ENCODE data around the gene LRRC4C.

LRRC4C gene

GRCh38 chr11:41245184-41245583, 214.3 kb downstream of the LRRC4C start:
- no peak for TF ChIP-seq CTCF (IDR thresholded peaks at IDR 0.05; ENCODE audit: insufficient read depth, low read length, poor library complexity, severe bottlenecking)
- Histone ChIP-seq H3K27me3 (replicated peaks; ENCODE audit: control insufficient read depth, insufficient read depth, low read length) (no peaks in the 10 kb centered on the region), H3K4me3 (replicated peaks; ENCODE audit: low read depth, low read length) (no peak overlapping the region), H3K36me3 (ENCODE audit: control insufficient read depth, insufficient read depth, low read length) (no peaks in the 10 kb centered on the region)
- DNase-seq (ENCODE audit: extremely low read depth, insufficient read length): no peak

GRCh38 chr11:41237382-41237781, 222.1 kb downstream of the LRRC4C start:
- Histone ChIP-seq H3K36me3 (ENCODE audit: control insufficient read depth, insufficient read depth, low read length) (no peaks in the 10 kb centered on the region), H3K27me3 (replicated peaks; ENCODE audit: control insufficient read depth, insufficient read depth, low read length) (no peaks in the 10 kb centered on the region), H3K4me3 (replicated peaks; ENCODE audit: low read depth, low read length) (no peak overlapping the region)
- no peak for DNase-seq (ENCODE audit: extremely low read depth, insufficient read length)
- TF ChIP-seq CTCF (IDR thresholded peaks at IDR 0.05; ENCODE audit: insufficient read depth, low read length, poor library complexity, severe bottlenecking): no peak

GRCh38 chr11:41235668-41236067, 223.8 kb downstream of the LRRC4C start:
- no peak for DNase-seq (ENCODE audit: extremely low read depth, insufficient read length)
- Histone ChIP-seq H3K4me3 (replicated peaks; ENCODE audit: low read depth, low read length) (no peak overlapping the region), H3K36me3 (ENCODE audit: control insufficient read depth, insufficient read depth, low read length) (no peaks in the 10 kb centered on the region), H3K27me3 (replicated peaks; ENCODE audit: control insufficient read depth, insufficient read depth, low read length) (no peaks in the 10 kb centered on the region)
- no peak for TF ChIP-seq CTCF (IDR thresholded peaks at IDR 0.05; ENCODE audit: insufficient read depth, low read length, poor library complexity, severe bottlenecking)

- Histone ChIP-seq H3K36me3 (ENCODE audit: control insufficient read depth, insufficient read depth, low read length) (no peaks in the 10 kb centered on the region), H3K4me3 (replicated peaks; ENCODE audit: low read depth, low read length) (no peak overlapping the region), H3K27me3 (replicated peaks; ENCODE audit: control insufficient read depth, insufficient read depth, low read length) (no peaks in the 10 kb centered on the region)
- no peak for DNase-seq (ENCODE audit: extremely low read depth, insufficient read length)
- no peak for TF ChIP-seq CTCF (IDR thresholded peaks at IDR 0.05; ENCODE audit: insufficient read depth, low read length, poor library complexity, severe bottlenecking)
These were observed 233.4 kb downstream of the LRRC4C start for GRCh38 chr11:41225856-41226633.

GRCh38 chr11:41222236-41222635, 237.2 kb downstream of the LRRC4C start:
- TF ChIP-seq CTCF (IDR thresholded peaks at IDR 0.05; ENCODE audit: insufficient read depth, low read length, poor library complexity, severe bottlenecking): no peak
- no peaks in the 10 kb centered on the region for H3K27me3 ChIP-seq (replicated peaks; ENCODE audit: control insufficient read depth, insufficient read depth, low read length)
- H3K4me3 ChIP-seq (replicated peaks; ENCODE audit: low read depth, low read length): no peak overlapping the region
- no peak for DNase-seq (ENCODE audit: extremely low read depth, insufficient read length)
- no peaks in the 10 kb centered on the region for H3K36me3 ChIP-seq (ENCODE audit: control insufficient read depth, insufficient read depth, low read length)
